ENCODE results near the gene AFG1L.
"Not testable (repeated sequence)": the region's sequence is repeated elsewhere in the genome, so short reads cannot be mapped to it uniquely, and the experiment has no call there.

DNA sequence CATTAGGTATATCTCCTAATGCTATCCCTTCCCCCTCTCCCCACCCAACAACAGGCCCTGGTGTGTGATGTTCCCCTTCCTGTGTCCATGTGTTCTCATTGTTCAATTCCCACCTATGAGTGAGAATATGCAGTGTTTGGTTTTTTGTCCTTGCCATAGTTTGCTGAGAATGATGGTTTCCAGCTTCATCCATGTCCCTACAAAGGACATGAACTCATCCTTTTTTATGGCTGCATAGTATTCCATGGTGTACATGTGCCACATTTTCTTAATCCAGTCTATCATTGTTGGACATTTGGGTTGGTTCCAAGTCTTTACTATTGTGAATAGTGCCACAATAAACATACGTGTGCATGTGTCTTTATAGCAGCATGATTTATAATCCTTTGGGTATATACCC, 154.9 kb downstream of the AFG1L start:
- not testable (repeated sequence) for TF ChIP-seq RAD21 (IDR thresholded peaks at IDR 0.05; ENCODE audit: low read length); POLR2AphosphoS5 (IDR thresholded peaks at IDR 0.05; ENCODE audit: low read depth, low read length); EP300 (IDR thresholded peaks at IDR 0.05; ENCODE audit: borderline replicate concordance in 1 of 2, low read depth in 1 of 2, low read length in 1 of 2); GABPA (IDR thresholded peaks at IDR 0.05; ENCODE audit: low read depth); SIN3A (IDR thresholded peaks at IDR 0.05; ENCODE audit: borderline replicate concordance, low read depth, low read length); MAX (IDR thresholded peaks at IDR 0.05; ENCODE audit: low read depth)
- TF ChIP-seq, protein P1, sequence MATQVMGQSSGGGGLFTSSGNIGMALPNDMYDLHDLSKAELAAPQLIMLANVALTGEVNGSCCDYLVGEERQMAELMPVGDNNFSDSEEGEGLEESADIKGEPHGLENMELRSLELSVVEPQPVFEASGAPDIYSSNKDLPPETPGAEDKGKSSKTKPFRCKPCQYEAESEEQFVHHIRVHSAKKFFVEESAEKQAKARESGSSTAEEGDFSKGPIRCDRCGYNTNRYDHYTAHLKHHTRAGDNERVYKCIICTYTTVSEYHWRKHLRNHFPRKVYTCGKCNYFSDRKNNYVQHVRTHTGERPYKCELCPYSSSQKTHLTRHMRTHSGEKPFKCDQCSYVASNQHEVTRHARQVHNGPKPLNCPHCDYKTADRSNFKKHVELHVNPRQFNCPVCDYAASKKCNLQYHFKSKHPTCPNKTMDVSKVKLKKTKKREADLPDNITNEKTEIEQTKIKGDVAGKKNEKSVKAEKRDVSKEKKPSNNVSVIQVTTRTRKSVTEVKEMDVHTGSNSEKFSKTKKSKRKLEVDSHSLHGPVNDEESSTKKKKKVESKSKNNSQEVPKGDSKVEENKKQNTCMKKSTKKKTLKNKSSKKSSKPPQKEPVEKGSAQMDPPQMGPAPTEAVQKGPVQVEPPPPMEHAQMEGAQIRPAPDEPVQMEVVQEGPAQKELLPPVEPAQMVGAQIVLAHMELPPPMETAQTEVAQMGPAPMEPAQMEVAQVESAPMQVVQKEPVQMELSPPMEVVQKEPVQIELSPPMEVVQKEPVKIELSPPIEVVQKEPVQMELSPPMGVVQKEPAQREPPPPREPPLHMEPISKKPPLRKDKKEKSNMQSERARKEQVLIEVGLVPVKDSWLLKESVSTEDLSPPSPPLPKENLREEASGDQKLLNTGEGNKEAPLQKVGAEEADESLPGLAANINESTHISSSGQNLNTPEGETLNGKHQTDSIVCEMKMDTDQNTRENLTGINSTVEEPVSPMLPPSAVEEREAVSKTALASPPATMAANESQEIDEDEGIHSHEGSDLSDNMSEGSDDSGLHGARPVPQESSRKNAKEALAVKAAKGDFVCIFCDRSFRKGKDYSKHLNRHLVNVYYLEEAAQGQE (IDR thresholded peaks at IDR 0.05; ENCODE audit: low read depth, low read length) = not testable (repeated sequence)
- TF ChIP-seq, protein P2, sequence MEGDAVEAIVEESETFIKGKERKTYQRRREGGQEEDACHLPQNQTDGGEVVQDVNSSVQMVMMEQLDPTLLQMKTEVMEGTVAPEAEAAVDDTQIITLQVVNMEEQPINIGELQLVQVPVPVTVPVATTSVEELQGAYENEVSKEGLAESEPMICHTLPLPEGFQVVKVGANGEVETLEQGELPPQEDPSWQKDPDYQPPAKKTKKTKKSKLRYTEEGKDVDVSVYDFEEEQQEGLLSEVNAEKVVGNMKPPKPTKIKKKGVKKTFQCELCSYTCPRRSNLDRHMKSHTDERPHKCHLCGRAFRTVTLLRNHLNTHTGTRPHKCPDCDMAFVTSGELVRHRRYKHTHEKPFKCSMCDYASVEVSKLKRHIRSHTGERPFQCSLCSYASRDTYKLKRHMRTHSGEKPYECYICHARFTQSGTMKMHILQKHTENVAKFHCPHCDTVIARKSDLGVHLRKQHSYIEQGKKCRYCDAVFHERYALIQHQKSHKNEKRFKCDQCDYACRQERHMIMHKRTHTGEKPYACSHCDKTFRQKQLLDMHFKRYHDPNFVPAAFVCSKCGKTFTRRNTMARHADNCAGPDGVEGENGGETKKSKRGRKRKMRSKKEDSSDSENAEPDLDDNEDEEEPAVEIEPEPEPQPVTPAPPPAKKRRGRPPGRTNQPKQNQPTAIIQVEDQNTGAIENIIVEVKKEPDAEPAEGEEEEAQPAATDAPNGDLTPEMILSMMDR (IDR thresholded peaks at IDR 0.05) = not testable (repeated sequence)

All from SK-N-SH (cell line).